GM12873 (cell line): Measurements from ENCODE around the gene HBG2.
"Not testable (repeated sequence)": the region's sequence is repeated elsewhere in the genome, so short reads cannot be mapped to it uniquely, and the experiment has no call there.

Experiments
- CTCF ChIP-seq: IDR thresholded peaks from 2 replicates; pipeline ENCODE4 v1.5.1; 2012; ENCODE audit warnings: low read depth, mild to moderate bottlenecking, moderate library complexity, low read length, control low read depth; ENCODE audit not compliant: insufficient read depth; ENCODE audit errors: missing control alignments

HBG2 gene

GRCh38 chr11:5251746-5252145, 2.8 kb downstream of the HBG2 start:
- TF ChIP-seq CTCF, result no peak

- TF ChIP-seq CTCF, result no peak
Observed at GRCh38 chr11:5250543-5251204, 3.9 kb downstream of the HBG2 start.

GRCh38 chr11:5249807-5250396, 4.7 kb downstream of the HBG2 start, which contains the start of gene HBG1:
TSS of gene HBG1 (minus strand) at chr11:5249857. CDS start at chr11:5249804, 53 bp downstream.
- not testable (repeated sequence) for TF ChIP-seq CTCF

GRCh38 chr11:5247472-5248192, 6.9 kb downstream of the HBG2 start:
- TF ChIP-seq CTCF, result no peak

- TF ChIP-seq CTCF, result no peak
Observed at GRCh38 chr11:5246772-5247471, 7.7 kb downstream of the HBG2 start.

GRCh38 chr11:5245155-5245554, 9.4 kb downstream of the HBG2 start:
- TF ChIP-seq CTCF, result no peak

- TF ChIP-seq CTCF, result no peak
Observed at GRCh38 chr11:5243816-5244180, 10.8 kb downstream of the HBG2 start.
